ENCODE results near the gene NR6A1.
"Not testable (repeated sequence)": the region's sequence is repeated elsewhere in the genome, so short reads cannot be mapped to it uniquely, and the experiment has no call there.

Gene NR6A1

DNA sequence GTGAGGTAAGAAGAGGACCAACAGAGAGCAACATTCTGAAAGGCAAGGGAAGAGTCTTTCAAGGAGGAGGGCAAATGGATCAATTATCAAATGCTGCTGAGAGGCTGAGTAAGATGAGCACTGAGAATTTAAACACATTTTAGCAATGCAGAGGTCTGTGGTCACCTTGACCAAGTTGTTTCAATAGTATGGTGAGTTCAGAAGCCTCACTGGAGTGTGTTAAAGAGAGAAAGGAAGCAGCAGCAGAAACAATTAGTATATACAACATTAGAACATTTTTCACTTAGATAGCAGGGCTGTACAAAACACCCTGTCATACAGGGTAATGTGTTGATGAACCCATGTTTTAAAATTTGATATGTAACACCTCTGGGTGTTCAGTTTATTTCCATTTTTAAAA is 131.5 kb downstream of the NR6A1 start:
- DNase-seq: no peak

DNA sequence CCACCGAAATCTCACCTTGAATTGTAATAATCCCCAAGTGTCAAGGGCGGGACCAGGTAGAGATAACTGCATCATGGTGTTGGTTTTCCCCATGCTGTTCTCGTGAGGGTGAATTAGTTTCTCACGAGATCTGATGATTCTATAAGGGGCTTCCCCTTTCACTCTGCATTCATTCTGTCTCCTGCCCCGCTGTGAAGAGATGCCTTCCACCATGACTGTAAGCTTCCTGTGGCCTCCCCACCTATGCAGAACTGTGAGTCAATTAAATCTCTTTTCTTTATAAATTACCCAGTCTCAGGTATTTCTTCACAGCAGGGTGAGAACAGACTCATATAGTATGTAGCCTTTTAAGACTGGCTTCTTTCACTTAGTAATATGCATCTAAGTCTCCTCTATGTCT is 135.8 kb downstream of the NR6A1 start:
- DNase-seq: no peak

DNA sequence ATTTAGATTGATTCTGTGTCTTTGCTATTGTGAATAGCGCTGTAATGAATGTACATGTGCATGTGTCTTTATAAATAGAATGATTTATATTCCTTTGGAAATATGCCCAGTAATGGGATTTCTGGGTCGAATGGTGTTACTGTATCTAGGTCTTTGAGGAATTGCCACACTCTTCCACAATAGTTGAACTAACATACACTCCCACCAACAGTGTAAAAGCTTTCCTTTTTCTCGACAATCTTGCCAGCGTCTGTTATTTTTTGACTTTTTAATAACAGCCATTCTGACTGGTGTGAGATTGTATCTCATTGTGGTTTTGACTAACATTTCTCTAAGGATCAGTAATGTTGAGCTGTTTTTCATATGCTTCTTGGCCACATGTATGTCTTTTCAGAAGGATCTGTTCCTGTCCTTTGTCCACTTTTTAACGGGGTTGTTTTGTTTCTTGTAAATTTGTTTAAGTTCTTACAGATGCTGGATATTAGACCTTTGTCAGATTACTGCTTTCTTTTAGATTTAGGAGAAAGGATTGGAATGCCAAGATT is 139.0 kb downstream of the NR6A1 start:
- no peak for DNase-seq

DNA sequence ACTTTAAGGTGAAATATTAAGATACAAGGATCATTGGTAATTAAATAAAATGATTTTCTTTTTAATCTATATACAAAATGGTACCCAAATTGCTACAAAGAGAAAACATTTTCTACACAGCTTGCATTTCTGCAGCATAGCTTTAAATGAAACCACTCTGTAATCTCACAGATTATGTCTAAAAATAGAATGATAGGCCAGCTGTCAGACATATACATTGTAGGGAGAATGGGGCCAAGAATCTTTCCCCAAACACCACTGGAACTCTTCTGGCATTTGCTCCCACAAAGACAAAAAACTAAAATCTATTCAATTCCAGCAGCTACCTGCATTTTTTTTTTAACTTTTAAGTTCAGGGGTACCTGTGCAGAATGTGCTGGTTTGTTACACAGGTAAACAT is 139.8 kb downstream of the NR6A1 start:
- no peak for DNase-seq

DNA sequence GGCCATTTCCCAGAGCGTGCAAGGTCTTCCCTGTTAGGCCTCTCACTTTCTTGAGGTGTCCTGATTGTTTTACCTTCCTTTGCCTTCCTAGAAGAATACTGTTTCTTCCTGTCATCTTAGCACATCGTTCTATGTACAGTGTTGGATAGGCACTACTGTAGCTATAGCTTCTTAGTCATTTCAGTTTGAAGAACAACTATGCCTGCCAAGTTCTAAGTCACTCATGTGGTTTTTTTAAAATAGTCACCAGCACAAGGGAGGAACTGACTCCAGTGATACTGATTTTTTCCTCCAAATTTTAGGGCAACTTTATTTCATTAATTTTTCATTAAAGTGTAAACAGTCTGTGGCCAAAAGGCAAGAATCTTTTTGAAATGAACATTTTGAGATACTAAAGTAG is 141.5 kb downstream of the NR6A1 start:
- DNase-seq: no peak

DNA sequence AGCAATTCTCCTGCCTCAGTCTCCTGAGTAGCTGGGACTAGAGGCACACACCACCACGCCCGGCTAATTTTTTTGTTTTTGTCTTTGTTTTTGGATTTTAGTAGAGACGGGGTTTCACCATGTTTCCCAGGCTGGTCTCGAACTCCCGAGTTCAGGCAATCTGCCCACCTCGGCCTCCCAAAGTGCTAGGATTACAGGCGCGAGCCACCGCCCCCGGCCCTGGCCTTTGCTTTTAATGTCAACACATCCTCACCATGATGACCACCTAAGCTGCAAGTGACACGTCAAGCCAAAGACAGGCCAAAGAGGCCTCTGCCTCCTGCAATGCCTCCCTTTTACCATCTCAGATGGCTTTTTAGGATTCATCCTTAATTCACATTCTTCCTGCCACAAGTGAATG is 142.4 kb downstream of the NR6A1 start:
- DNase-seq: no peak

DNA sequence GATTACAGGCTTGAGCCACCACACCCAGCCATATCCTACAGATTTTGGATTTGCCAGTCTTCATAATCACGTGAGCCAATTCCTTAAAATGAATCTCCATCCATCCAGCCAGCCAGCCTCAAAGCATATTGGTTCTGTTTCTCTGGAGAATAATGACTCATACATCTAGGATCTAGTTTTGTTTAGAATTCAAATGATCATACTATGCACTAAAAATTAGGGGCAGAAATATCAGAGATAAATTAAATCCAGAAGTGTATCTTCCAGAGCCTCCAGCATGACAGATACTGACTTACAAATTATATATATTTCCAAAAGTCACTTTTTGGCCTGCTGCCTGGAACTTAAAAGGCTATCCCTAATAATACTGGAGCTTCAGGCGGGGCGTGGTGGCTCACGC is 144.8 kb downstream of the NR6A1 start:
- DNase-seq: no peak

DNA sequence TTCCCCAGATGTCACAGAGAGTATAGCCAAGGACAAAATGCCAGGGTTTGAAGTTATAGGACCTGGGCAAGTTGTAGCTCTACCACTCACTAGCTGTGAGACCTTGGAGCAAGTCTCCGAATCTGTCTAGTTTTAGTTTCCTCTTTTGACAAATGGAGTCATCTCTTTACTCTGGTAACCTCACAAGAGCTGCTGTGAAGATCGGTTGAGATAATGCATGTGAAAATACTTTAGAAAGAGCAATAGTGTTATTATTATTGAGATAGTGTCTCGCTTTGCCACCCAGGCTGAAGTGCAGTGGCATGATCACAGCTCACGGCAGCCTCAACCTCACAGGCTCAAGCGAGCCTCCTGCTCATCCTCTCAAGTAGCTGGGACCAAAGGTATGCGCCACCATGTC is 146.0 kb downstream of the NR6A1 start:
- DNase-seq: no peak

DNA sequence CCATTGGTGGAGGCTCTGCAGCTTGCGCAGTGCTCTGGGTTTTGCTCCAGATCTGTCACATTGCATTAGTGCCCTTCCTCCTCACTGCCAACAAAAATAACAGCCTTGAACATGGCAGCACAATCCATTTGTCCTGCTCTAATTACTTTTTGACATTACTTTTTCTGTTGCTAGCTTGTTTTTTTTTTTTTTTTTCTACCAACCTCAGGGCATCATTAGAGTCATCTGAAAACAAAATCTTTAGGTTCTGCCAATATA is 146.4 kb downstream of the NR6A1 start:
- DNase-seq: no peak

DNA sequence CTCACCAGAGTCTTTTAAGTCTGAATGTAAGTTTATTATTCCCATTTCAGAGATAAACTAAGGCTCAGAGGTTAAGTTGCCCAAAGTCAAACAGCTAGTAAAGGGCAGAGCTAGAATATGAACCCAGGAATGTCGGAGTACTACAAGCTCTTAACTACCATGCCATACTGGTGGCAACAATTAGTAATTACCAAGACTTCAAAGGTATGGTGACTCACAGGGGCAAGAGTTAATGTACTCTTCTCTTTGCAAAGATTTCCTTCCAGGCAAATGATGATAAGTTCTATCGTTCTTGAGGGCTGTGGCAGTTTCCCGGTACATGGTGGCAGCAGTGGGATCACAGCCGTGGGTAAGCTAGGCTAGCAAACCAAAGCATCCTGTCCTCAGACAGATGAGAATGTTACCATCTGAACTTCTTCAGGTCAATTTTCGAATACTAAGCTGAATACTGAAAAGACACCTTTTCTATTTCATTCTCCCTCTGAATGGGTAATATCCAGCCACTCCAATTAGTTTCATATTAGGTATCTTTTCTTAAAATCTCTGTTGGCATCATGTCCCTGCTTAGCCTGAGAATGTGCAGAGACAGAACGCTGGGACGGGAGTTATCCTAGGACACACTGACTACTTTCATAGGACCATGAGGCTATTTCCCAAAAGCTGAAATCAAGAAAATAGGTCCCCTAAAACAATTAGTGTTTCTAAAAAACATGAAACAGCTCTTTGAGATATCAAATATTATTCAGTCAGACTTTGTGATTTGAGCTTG is 147.0 kb downstream of the NR6A1 start:
- no peak for DNase-seq

DNA sequence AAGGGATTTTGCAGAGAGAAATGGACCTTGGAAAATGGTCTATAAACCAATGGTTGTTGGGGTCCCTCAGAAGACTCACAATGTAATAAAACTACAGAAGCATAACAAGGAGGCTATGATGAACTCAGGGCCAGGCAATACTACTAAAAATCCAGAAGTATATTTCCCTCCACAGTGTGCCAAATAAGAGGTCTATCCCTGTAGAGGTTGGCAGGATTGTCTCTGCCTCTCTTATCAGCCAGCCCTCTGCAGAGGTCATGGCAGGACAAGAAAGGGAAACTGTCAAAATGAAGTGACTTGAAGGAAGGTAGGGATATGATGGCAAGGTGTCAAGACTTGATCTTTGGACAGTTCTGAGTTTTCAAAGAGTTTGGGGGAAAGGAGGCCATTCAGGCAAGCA is 148.2 kb downstream of the NR6A1 start:
- DNase-seq: no peak

DNA sequence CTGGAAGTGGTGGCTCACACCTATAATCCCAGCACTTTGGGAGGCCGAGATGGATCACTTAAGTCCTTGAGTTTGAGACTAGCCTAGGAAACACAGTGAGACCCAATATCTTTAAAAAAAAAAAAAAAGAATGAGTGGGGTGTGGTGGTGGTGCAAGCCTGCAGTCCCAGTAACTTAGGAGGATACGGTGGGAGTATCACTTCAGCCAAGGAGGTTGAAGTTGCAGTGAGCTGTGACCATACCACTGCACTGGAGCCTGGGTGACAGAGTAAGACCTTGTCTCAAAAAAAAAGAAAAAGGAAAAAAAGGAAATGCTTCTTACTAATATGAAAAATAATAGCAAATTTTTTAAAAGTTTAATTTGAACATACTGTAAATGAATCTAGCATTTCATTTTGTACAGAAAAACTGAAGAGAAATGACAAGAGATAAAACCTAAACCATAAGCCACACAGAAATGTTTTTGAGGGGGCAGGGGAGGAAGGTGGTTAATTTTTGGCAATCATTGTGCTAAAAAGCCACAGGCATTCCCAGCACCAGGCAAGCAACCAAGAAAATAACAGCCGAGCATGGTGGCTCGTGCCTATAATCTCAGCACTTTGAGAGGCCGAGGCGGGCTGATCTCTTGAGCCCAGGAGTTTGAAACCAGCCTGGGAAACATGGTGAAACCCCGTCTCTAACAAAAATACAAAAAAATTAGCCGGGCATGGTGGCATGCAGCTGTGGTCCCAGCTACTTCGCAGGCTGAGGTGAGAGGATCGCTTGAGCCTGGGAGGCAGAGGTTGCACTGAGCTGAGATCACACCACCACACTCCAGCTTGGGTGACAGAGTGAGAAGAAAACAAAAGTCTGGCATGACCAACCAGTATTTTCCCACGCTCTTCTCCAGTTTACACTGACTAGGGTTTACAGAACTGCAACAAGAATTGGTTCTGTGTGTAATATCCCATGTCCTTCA is 149.5 kb downstream of the NR6A1 start:
- no peak for DNase-seq

DNA sequence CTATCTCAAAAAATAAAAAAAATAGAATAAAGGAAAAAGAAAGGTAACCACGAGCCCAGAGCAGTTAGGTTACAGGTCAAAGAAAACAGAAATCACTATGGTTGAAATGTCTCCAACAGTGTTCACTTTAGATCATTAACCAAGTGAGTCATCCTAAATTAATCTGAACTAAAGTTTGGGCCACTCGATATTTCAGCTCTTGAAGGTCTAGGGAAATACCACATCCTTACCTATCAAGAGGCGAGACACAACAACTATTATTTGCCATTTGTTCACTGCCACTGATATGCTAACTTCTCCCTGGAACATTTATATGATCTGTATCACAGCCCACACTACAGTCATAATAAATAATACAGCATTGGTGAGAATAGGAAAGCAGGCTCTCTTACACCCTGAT is 152.6 kb downstream of the NR6A1 start:
- DNase-seq: no peak

DNA sequence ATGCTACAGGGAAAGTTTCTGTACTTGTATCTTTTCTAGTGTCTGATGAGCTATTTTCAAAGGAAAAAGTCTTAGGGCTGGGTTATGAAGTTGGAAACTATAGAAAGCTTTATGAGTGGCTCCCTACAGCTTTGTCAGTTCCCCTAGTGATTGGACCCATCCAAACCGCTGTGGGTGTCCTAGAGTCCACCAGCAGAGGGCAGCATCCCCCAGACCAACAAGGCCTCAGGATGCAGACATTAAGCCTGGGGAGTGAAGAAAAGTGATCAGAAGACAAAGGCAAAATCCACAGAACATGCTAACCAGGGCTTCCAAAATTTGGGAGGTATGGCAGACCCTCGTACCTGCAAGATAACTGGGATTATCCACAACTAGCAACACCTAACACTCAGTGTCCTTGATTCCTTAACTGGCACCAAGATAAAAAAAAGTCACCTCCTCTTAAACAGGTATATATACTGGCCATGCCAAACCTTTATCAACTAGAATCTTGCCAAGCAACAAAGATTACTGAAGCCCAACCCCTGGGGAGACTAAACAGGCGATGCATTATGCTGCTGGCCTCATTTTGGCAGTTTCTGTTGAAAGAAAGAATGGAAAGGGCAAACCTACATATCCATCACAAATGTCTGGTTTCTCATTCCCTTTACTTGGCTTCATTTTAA is 153.5 kb downstream of the NR6A1 start:
- DNase-seq: peak; percentile 87

DNA sequence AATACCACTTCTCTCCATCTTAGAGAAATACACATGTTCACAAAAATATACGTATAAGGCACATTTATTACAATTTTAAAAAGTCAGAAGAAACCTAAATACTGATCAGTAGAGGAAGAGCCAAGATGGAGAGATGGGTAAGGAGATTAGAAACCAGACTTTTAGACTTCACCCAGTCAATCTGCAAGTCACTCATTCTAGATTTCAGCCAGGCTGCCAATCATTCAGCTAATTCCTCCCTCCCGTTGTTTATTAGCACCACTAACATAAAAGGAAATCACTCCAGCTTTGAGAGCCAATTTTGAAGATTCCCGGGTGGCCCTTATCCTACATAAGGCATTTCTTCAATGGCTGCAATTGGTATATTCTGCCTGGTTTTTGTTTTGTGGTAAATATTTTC is 154.2 kb downstream of the NR6A1 start:
- DNase-seq: no peak

DNA sequence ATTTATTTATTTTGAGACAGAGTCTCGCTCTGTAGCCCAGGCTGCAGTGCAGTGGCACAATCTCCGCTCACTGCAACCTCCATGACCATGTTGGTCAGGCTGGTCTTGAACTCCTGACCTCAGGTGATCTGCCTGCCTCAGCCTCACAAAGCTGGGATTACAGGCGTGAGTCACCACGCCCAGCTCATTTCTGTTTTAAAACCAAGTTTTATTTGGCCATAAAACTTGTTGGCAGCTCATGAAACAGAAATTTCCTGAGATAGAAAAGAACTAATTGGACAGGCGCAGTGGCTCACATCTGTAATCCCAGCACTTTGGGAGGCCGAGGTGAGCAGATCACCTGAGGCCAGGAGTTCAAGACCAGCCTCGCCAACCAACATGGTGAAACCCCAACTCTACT is 155.3 kb downstream of the NR6A1 start:
- DNase-seq: not testable (repeated sequence)

DNA sequence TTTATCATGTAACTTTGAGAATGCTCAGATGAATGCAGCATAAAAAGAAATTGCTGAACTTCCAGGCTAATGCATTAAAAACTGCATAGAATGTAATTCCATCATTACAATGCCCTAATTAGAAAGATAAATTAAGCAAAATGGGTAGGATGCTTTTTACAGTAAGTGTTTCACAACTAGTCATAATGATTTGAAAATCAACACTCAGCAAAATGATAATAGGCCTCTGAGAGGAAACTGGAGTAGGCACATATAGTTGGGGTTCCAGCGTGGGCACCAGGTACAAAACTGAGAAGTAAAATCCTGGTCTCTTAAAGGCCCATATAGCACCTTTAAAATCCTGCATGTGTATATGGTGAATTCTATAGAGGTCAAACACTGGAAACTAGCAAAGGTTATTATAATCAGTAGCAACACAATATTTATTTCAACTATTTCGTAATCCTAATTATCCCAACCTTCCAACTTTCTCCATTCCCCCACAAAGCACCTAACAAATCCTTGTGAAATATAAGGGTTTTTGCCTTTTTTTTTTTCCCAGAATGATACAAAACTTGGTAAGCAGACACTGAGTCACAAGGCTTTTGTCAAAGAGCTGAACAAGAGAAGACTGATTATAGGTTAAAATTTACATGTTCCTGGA is 155.9 kb downstream of the NR6A1 start:
- no peak for DNase-seq

DNA sequence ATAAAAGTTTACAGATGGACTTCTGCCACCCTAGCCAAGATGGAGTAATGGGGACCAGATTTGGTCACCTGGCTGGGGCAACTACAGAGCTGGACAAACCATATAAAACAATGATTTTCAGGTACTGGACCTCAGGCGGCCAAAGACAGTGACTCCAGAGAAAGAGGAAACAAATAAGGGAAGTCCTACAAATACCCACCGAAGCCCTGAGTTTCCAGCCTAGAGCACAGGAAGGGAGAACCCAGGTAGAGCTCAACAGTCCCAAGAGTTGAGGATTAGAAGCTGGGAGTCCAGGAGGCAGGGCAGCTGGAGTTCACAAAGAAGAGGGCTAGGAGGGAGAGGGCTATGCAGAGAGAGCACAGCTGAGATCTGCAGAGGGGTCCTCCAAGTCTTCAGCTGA is 157.3 kb downstream of the NR6A1 start:
- no peak for DNase-seq

DNA sequence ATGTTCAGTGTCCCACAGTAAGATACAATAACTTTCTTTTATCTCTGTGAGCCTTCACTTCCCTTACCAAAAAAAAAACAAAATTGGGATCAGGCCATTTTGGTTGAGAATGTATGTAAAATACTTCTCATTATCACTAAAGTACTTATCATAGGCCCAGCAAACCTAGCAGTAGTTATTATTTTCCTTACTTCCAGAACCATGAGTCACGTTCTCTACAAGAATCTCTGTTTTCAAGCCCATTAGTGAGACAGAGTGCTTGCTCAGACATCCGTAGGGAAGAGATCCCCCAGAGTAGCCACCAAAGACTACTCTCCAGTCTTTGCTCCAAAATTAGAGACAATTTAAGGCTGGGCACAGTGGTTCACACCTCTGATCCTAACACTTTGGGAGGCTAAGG is 160.0 kb downstream of the NR6A1 start:
- no peak for DNase-seq

DNA sequence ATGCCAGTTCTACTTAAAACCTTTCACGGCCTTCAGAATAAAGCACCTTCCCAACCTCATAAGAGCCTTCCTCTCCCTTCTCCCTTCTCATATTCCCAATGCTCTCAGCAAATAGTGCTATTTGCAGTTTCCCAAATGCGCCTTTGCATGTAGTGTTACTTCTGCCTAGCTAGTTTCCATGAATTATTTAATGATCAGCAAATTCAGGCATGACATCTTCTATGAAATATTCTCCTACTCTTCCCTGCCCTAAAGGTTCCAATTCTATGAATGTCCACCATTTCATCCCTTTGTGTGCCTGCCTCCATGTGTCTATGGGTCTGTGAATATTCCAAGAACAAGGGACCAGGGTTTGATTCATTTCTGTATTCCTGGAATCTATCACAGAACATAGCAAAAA is 165.1 kb downstream of the NR6A1 start:
- no peak for DNase-seq

DNA sequence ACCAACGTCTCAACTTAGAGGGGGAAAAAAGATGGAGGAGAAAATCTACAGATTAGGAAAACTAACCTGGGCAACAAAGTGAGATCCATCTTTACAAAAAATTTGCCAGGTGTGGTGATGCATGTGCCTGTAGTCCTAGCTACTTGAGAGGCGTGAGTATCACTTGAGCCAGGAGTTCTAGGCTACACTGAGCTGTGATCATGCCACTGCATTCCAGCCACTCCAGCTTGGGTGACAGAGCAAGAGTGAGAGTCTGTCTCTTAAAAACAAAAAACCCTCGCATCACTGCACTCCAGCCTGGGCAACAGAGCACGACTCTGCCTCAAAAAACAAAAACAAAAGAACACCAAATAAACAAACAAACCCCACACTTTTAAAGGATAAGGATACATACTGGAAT is 165.9 kb downstream of the NR6A1 start:
- DNase-seq: no peak

DNA sequence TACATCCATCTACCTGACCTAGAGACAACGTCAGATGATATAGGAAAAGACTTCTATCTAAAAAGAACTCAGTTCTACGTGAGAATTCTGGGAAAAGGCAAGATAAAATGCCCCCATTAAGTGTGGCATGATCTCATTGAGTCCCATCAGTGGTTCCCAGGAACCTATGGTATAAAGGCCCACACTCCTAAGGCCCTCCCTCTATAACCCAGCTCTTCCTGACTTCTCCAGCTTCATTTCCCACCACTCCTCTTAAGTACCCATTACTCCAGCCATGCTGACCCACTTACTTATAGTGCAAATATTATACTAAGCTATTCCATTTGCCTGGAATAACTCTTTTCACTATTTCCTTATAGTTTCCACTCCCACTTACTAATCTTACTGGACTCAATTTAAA is 168.5 kb downstream of the NR6A1 start:
- no peak for DNase-seq

DNA sequence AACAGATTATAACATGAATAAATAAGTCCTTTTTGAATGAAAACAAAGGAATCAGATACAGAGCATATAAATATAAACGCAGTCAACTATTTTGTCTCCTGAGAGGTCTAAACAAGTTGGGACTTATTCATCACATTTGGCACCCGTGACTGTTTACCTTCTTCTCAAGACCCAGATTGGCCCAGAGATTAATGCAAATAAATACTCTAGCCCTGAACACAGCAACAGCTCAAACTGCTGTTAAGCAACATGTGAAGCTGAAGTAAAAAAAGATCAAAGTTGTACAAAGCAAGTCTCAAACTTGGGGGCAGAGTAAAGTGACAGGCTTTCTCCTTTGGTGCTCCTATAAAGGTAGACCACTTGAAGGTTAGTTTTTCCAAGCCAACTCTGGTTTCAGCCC is 168.9 kb downstream of the NR6A1 start:
- DNase-seq: no peak
